Mesenteric fat pad (tissue), 1 donor: ENCODE results near the gene PDE10A. TPM values are rescaled to one million over a fixed set of nuclear protein-coding genes. Genes with fewer than 3 reads are reported as not detected.
"Not testable (repeated sequence)": the region's sequence is repeated elsewhere in the genome, so short reads cannot be mapped to it uniquely, and the experiment has no call there.

Experiments
- DNase-seq: peaks from one replicate; pipeline ENCODE4 v3.0.0-alpha.2; 2020; ENCODE audit warnings: low spot score
- total RNA-seq: library from RNA; stranded (reverse); fragmentation: NEBNext Ultra II Directional; extraction: Animal tissue kit (Norgen Biotek cat#: 25700); gene quantifications from one replicate; pipeline ENCODE4 v1.2.1, GENCODE V29; 2021
- donor health status: DM: yes; HTN: yes; CAD: no.

Gene PDE10A
- total RNA-seq, 1 donor from 2014 or later, result 15.6 TPM

DNA sequence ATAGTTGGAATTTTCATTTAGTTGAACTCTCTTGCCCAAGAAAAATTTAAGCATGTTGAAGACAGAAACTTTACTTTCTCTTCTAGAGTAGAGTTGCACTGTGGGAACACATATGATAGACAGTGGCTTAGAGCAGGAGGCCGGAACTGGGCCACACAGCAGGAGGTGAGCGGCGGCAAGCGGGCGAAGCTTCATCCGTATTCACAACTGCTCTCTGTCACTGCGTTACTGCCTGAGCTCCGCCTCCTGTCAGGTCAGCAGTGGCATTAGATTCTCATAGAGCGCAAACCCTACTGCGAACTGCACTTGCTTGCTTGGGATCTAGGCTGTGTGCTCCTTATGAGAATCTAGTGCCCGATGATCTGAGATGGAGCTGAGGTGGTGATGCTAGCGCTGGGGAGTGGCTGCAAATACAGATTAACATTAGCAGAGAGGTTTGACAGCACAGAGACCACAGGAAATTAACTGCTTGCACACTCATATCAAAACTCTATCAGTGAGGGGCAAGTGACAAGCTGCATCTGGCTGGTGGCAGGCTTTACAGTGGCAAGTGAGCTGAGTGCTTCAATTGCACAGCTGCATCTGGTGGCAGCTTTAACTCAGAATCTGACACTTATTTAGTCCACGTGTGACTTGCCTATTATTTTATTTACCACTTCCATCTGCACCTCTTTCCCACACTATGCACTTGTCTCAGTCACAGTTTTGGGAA is 178.7 kb downstream of the PDE10A start:
- no peak for DNase-seq

DNA sequence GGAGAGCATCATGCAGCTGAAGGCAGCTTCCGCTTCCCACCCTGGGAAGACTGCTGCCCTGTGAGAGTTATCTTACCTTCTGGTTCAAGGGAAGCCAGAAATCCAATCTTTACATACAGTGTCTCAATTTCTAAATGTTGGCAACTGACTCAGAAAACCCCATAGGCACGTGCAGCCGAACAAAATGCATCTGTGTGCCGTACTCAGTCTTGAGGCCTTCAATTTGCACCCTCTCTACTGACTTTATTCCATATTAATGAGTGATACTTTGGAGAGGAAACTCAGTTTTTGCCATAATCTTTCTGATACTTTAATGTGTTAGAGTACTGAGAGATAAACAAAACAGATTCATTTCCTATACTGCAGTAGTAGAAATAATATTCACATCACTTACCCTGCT is 181.1 kb downstream of the PDE10A start:
- DNase-seq, result no peak

DNA sequence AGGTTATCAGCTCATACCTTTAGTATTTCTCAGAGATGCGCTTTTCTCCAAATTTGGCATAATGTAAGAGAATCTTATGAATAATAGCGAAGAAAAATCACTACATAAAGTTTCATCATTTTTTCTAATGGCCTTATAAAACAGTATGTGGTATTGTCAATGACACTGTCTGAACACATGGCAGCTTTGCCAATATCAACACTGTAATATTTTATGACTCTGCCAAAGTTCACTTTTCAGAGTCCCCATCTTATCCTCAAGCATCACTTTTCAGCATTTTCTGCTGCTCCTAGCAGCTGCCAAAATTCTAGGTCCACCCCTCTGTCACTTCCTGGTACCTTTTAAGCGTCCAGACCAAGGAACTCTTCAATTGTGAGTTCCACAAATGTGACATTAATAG is 182.1 kb downstream of the PDE10A start:
- no peak for DNase-seq

DNA sequence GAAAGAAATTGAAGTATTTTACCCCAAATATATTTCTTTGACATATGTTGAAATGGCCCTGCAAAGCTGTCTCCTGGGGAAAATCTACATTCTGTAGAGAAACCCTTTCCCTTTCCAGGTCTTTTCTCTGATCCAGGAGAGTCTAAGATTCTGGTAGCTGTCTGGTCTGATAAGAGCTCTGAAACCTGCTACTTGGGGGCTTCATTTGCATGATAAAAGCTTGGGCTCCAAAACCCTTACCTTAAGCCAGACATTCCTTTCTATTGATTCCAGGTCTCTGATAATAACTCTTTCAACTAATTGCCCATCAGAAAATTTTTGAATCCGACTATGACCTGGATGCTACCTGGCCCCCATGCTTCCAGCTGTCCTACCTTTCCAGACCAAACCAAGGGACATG is 184.5 kb downstream of the PDE10A start:
- no peak for DNase-seq

DNA sequence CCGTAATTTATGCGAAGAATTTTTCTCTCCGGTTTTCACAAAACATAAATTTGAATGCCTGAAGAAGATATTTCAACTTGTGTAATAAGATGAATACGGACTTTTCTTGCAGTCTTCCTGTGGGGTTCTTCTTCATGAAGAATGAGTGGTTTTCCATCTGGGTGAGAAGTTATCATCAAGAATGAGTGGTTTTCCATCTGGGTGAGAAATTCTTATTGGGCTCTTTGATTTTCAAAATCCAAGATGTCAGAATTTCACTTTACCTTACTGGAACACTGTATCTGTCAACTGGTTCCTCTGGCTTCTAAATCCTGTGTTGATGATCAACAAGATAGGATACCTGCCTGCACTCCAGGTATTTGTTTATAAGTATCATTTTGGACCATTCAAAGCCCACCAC is 193.6 kb downstream of the PDE10A start:
- DNase-seq, result no peak

DNA sequence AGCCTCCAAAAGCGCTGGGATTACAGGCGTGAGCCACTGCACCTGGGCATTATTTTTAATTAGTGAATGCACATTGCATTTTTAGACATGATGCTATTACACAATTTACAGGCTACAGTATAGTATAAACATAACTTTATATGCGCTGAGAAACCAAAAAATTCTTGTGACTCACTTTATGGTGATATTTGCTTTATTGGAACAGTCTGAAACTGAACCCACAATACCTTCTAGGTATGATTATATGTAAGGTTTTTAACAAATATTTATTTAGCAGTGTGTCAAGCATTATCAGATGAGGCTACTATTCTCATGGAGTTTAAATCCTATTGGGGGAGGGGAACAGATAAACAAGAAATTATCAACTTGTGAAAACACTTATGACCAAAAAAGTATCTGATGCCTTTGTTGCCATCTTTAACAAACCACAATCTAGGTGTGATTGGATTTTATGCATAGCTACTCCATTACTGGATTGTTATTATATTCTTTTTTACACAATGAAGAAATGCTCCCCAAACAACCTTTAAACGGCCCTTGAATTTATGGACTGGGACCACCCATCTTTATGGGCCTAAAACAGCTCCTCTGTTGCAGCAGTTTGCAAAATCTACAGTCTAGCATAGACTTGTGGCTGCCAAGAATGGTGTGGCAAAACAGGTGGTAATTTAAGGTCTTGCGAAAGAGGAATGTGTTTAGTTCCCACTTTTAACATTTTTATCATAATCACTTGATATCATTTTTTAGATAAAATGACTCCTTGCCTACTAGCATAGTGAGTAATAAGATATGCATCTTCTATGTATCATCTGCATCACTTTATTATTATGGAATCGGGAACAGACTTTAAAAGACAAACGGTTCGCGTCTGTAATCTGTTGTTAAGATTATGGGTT is 194.5 kb downstream of the PDE10A start:
- no peak for DNase-seq

DNA sequence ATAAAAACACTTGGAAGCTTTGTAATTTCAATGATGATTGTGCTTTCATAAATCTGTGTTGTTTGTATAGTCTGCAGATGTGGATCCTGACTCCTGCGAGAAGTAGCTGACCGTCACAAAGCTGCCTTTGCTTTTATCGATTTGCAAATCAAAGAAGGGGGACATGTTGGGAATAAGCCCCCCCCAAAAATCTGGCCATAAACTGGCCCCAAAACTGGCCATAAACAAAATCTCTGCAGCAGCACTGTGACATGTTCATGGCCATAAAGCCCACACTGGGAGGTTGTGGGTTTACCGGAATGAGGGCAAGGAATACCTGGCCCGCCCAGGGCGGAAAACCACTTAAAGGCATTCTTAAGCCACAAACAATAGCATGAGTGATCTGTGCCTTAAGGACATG is 199.5 kb downstream of the PDE10A start:
- not testable (repeated sequence) for DNase-seq

DNA sequence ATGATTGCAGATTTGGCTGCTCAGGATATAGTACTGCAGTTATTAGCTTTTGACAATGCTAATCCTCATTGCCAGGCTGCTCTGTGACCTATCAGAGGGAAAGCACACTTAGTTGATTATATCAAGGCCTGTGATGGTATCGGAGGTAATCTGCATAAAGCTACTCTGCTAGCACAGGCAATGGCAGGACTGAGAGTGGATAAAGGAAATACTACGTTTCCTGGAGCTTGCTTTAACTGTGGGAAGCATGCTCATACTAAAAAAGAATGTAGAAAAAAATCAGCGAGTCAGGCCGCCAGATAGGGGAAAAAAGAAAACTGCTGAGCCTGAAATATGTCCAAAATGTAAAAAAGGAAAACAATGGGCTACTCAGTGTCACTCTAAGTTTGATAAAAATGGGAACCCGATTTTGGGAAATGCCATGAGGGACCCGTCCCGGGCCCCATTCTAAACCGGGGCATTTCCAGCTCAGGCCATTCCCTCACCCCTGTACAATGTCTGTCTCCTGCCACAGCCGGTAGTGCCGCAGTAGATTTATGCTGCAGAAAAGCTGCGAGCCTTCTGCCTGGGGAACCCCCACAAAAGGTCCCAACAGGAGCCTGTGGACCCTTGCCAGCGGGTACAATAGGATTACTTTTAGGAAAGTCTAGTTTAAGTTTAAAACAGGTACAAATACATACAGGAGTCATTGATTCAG is 203.3 kb downstream of the PDE10A start:
- not testable (repeated sequence) for DNase-seq

DNA sequence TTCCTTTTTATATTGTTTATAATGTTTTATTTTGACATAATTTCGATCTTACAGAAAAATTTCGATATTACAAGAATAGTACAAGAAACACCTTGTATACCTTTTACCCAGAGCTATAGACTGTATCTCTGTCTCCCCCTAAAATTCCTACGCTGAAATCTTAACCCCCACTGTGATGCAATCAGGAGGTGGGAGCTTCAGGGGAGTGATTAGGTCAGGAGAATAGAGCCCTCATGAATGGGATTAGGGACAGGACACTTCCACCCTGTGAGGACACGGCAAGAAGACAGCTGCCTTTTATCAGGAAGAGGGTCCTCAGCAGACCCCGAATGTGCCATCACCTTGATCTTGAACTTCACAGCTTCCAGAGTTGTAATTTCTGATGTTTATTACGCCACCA is 204.9 kb downstream of the PDE10A start:
- no peak for DNase-seq

DNA sequence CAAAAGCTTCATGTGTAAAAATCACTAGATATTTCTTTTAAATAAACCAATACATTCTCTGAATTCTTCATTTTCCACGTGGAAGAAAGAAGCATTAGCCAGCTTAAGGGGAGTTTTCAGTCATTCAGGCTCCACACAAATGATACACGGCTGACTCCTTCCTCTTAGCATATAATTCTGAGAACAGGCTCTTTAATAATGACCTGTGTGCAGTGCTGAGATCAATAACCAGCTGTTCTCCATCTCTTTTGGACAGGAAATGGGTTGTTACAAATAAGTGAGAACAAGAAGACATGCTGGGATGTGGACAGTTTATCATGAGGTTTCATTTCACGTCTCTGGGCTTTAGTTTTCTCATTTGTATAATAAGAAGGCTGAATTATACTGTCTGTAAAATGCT is 206.8 kb downstream of the PDE10A start:
- DNase-seq, result no peak

DNA sequence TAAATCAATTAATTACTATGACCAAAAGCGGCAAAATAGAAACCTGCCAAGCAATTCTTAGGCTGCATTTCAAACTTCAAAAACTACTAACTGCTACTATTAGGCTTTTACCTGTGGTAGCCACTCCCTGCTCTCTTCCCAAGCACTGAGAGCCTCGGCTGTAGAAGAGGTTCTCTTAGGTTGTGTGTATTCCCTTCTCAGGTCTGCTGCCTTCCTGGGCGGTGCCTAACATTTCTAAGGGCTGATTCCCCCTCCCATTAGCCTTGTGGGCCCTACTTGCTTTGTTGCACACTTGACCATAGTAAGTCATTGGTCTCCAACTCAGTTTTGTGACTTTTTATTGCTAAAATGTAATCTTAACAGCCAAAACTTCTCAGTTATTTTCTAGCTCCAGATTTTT is 207.6 kb downstream of the PDE10A start:
- DNase-seq, result no peak

DNA sequence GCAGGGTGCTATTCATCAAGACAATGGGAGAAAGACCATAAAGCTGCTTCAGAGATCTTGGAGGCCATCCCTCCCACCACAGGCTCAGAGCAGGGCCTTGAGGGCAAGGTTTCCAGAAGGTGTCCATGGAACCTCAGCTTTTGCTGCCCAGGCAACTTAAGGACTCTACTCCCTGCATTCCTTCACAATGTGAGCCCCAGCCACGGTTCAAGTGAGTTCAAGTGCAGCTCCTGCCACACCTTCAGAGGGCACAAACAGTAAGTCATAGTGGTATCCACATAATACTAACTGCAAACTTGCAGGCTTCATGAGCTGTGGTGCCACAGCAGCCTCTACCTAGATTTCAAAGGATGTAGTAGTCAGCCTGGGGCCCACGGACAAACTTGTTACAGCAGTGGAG is 209.6 kb downstream of the PDE10A start:
- DNase-seq, result no peak

DNA sequence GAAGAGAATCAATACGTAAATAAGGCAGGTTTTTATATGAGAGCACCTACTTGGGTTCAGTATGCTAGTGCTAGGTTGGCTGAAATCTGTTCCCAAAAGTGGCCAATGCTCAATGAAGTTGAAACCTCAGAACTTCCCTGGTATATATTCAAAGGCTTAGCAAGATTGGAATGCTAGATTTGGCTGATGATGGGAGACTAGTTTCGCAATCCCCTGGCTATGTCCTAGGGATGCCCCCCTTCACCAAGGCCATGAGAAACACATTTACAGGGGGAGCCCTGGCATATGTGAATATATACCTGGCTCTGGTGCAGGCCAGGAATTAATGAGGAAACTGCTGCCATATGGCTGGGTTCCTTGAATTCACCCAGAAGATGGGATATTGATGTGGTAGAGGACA is 211.2 kb downstream of the PDE10A start:
- no peak for DNase-seq

DNA sequence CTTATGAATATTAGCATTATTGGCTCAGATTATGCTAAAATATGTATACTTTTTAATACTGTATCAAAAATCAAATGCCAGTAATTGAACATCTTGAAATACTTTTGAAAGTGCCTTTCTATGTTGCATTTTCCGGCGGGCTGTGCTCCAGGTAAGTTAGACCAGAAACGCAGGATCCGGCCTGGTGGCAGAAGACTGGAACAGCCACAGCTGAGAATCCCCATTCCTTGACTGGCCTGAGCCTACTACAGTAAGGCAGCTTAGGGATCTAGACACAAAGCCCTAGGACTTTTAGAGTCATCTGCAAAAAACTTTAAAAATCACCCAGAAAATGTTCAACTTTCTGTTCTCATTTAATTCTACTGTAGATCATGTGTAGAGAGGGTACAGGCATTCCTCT is 214.8 kb downstream of the PDE10A start:
- DNase-seq, result no peak

DNA sequence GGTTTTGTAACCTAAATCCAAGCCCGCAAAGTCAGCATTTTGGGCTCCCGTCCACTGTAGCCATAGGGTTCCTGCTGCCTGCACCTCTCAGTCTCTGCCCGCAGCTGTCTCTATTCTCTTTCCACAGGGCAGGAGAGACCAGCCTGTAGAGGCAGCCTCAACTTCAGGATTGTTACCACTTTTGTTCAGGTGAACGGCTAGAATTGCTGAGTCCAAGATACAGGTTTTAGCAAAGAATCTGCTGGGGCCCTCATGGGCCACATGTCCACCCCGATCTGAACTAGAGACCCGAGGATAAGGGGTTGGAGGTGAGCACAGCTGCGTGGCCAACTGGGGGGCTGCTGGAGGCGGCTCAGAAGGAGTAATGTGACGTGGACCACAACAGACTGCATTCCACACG is 215.9 kb downstream of the PDE10A start:
- no peak for DNase-seq

DNA sequence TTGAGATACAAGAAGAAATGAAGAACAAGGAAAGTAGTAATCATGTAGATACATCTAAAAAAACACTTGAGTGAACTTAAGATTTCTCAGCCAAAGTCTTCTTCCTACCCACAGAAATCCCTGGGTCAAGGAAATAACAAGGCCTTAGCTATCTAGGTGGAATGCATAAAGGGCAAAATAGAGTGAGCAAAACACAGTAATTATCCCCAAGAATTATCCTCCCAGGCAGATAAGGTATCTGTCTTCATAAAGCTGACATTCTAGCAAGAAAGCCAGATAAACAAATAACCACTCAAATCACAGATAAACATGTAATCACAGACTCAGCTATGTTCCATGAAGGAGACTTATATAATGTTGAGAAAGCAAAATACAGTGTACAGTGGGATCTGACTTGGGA is 216.7 kb downstream of the PDE10A start:
- DNase-seq, result no peak

DNA sequence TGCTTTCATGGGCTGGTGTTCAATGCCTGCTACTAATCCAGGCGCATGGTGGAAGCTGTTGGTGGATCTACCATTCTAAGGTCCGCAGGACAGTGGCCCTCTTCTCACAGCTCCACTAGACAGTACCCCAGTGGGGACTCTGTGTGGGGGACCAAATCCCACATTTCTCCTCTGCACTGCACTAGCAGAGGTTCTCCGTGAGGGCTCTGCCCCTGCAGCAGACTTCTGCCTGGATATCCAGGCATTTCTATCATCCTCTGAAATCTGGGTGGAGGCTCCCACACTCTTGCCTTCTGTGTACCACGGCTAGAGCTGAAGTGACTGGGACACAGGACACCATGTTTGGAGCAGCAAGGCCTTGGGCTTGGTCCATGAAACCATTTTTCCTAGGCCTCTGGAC is 219.6 kb downstream of the PDE10A start:
- DNase-seq, result no peak

DNA sequence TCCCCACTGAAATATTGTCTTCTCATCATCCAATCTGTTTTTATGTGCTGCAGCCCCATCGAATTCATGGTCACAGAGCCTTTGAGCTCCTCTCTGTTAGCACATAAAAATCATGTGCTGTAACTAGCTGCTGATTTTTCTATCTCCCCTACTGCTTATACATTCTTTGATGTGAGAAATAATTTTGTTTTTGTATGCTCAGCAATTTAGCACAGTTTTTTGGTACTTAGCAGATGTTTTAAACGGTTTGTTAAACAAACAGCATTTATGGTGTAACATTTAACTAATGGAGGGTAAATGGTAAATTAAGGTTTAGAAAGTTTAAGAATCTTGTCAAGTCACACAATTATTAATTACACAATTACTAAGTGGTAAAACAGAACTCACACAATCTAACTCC is 221.9 kb downstream of the PDE10A start:
- DNase-seq, result no peak

DNA sequence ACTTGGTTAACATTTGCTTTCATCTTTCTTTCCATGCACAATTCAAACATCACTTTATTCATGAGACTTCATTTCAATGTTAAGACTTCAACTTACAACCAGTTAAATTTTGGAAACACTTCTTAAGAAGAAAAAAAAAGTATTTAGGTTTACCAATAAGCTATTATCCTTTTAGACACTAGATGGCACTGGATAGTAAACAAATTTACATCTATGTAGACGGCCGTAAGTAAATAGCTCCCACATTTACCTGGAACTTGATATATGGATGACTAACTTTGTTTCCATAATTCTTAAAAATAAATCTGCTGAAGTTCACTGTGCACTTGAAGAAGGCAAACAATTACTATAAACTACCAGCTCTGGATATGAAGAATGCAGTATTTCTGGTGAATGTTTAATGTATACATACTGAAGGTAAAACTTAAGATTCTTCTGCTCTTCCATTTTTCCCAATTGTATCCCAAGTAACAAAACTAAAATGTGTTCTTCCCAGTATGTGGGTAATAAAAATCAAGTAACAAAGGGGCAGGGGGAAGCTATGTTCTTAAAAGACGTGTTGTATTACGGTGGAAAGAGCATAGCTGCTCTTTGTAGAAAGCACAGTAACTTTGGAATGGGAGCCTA is 223.0 kb downstream of the PDE10A start:
- no peak for DNase-seq

DNA sequence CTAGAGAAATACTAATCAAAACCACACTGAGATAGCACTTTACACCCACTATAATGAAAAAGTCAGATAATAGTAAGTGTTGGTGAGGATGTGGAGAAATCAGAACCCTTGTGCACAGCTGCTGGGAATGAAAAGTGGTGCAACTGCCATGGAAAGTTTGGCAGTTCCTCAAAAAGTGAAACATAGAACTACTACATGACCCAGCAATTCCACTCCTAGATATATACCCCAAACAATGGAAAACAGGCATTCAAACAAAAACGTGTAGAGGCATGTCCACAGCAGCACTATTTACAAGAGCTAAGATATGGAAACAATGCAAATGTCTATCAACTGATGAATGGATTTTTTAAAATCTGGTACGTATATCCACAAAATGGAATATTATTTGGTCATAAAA is 236.1 kb downstream of the PDE10A start:
- no peak for DNase-seq

DNA sequence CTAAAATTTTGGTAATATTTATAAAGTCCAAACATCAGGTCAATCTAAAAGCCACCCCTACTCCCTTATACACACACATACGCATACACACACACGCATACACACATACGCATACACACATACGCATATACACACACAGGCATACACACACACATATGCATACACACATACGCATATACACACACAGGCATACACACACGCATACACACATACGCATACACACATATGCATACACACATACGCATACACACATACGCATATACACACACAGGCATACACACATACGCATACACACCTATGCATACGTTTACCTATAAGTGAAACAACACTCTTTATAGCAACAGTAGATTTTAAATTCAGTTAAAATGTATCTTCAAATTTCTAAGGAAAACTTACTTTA is 240.8 kb downstream of the PDE10A start:
- no peak for DNase-seq
